Activated CD4-positive, alpha-beta T cell treated with anti-CD3 and anti-CD28 coated beads, Interleukin-2, Interleukin-4, amounts not matched to agents 100 ng/mL and 50 ng/mL, durations not matched to agents 16 hours and 8 hours (primary cell): Measurements from ENCODE around the gene KIAA0319L.
A peak's percentile ranks its signal among the peaks of the same experiment; 100 is the strongest.
"Not testable (repeated sequence)": the region's sequence is repeated elsewhere in the genome, so short reads cannot be mapped to it uniquely, and the experiment has no call there.

ENCODE experiments used
- DNase-seq: peaks from one replicate; pipeline ENCODE4 v3.0.0-alpha.2; 2020; ENCODE audit warnings: low spot score

Gene KIAA0319L

DNA sequence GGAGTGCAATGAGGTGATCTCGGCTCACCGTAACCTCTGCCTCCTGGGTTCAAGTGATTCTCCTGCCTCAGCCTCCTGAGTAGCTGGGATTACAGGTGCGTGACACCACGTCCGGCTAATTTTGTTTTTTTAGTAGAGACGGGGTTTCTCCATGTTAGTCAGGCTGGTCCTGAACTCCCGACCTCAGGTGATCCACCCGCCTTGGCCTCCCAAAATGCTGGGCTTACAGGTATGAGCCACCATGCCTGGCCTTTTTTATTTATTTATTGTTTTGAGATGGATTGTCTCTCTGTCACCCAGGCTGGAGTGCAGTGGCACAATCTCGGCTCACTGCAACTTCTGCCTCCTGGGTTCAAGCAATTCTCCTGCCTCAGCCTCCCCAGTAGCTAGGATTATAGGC lies 24.4 kb upstream of the KIAA0319L start:
- DNase-seq = not testable (repeated sequence)

- DNase-seq = no peak
These were observed 23.8 kb upstream of the KIAA0319L start for GRCh38 chr1:35580949-35581388.

DNA sequence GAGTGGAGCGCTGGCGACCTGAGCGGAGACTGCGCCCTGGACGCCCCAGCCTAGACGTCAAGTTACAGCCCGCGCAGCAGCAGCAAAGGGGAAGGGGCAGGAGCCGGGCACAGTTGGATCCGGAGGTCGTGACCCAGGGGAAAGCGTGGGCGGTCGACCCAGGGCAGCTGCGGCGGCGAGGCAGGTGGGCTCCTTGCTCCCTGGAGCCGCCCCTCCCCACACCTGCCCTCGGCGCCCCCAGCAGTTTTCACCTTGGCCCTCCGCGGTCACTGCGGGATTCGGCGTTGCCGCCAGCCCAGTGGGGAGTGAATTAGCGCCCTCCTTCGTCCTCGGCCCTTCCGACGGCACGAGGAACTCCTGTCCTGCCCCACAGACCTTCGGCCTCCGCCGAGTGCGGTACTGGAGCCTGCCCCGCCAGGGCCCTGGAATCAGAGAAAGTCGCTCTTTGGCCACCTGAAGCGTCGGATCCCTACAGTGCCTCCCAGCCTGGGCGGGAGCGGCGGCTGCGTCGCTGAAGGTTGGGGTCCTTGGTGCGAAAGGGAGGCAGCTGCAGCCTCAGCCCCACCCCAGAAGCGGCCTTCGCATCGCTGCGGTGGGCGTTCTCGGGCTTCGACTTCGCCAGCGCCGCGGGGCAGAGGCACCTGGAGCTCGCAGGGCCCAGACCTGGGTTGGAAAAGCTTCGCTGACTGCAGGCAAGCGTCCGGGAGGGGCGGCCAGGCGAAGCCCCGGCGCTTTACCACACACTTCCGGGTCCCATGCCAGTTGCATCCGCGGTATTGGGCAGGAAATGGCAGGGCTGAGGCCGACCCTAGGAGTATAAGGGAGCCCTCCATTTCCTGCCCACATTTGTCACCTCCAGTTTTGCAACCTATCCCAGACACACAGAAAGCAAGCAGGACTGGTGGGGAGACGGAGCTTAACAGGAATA lies 20.1 kb upstream of the KIAA0319L start:
- DNase-seq = peak; percentile 72

DNA sequence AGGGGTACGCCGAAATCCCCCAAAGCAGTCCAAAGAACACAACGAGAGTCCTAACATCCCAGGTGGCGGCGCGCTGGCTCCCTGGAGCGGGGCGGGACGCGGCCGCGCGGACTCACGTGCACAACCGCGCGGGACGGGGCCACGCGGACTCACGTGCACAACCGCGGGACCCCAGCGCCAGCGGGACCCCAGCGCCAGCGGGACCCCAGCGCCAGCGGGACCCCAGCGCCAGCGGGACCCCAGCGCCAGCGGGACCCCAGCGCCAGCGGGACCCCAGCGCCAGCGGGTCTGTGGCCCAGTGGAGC lies 19.5 kb upstream of the KIAA0319L start:
- DNase-seq = not testable (repeated sequence)

DNA sequence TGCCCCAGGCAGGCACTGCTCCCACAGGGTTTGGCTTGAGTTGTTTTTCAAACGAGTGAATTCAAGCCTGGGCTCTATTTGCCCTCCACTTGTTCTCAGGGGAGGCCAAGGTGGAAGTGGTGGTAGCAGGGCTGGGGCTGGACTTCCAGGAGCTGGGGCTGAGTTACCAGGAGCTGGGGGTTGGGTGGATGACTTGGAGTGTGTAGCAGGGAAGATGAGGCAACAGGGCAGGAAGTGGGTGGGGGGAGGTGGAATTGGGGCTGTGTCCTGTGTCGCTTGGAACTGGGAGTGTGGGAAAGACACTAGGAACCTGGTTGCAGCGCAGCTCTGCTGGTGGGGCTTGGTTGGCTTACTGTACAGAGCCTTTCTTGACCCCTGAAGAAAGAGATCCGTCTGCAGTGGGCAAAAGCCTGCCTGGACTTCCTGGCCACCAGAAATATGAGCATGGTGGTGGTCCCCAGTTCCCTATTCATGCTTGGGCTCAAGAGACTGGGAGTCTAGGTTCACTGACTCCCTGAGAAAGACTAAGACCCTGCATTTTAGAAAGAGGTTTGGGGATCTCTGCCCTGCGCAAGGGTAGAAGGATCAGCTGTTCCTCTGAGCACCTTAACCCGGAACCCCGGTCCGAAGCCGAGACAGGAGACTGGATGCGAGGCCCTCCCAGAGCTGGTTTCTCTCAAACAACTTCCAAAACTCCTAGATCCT lies 19.0 kb upstream of the KIAA0319L start:
- no peak for DNase-seq

GRCh38 chr1:35575416-35575958 lies 18.3 kb upstream of the KIAA0319L start:
- no peak for DNase-seq

DNA sequence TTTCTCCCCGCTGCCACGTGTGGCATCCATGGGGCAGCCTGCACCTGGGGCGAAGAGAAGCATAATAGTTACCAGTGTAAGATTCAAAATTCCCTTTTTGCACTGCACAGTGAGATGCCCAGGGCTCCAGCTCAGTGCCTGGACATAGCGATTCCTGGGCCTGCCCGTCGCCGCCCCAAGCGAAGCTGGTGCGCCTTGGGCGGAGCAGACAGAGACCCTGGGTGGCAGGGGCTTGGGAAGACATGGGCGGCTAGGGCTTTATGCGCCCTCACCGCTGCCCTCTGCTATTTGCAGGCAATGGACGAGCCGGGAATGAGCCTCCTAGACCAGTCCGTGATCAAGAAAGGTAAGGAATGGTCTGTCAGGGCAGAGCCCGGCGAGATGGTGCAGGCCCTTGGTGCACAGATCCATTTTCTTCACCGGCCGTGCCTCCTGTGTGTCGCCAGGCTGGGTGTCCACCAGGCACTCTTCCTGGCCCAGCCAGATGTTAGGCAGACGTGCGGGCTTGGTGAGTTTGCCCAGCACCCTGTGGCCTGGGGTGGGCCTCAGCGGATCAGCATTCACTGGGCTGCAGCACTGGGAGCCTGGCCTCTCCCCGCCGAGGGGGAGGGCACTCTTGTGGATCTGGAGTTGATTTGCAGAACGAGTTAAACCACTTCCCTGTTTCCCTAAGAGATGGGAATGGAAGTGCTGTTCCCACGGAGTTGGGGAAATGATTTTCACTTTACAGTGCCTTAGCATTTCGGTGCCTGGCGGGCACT lies 17.6 kb upstream of the KIAA0319L start:
- no peak for DNase-seq

DNA sequence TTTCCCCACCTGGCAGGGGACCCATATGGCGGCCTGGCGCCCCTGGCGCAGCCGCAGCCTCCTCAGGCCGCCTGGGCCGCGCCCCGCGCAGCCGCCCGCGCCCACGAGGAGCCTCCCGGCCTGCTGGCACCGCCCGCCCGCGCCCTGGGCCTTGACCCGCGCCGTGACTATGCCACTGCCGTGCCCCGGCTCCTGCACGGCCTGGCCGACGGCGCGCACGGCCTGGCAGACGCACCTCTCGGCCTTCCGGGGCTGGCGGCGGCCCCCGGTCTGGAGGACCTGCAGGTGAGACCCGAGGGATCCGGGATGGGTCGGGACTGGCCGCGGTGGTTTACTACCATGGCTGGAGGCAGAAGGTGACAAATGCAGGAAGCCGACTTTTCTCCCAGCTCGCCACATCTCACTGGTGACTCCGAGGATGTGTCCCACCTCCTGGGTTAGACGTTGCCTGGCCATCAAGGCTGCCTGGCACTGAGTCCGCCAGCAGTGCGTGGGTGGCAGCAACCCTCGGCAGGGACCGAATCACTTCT lies 17.0 kb upstream of the KIAA0319L start:
- DNase-seq = no peak

- DNase-seq = no peak
These were observed 16.3 kb upstream of the KIAA0319L start, which contains the start of gene TFAP2E for GRCh38 chr1:35573198-35574124. Gene TFAP2E, plus strand, starts transcription at chr1:35573314. Its CDS starts 264 bp downstream, at chr1:35573578.

- DNase-seq = no peak
These were observed 15.1 kb upstream of the KIAA0319L start for GRCh38 chr1:35572296-35572695.

DNA sequence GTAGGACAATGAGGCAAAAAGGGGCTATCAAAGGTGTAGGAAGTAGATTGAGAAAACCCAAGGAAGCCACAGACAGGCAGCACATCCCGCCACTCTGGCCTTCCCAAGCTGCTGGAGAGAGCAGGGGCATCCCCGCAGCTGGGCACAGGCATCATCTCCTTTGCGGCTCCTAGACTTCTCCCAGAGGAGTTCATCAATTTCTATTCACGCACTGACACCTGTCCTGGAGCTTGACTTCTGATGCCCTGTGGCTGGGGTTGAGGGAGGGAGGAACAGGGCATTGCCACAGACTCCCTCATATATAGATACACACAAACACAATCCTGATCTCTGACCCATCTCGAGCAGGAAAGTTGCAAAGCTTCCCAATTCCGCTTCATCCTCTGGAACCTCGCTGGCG lies 14.1 kb upstream of the KIAA0319L start:
- DNase-seq = no peak

DNA sequence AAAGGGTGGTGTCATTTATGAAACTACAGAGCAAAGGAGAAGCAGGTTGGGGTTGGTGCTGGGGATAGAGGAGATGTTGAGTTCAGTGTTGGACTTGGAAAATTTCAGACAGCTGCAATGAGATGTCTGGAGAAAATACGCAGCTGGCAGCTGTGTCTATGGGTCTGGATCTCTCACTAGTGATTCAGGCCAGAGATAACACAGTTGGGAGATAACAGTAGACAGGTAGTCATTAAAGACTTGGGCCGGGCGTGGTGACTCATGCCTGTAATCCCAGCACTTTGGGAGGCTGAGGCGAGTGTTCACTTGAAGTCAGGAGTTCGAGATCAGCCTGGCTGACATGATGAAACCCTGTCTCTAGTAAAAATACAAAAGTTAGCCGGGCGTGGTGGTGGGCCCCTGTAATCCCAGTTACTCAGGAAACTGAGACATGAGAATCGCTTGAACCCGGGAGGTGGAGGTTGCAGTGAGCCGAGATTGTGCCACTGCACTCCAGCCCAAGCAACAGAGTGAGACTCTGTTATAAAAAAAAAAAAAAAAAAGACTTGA lies 13.5 kb upstream of the KIAA0319L start:
- DNase-seq = no peak

GRCh38 chr1:35569936-35570335 lies 12.7 kb upstream of the KIAA0319L start:
- DNase-seq = no peak

GRCh38 chr1:35568975-35569395 lies 11.8 kb upstream of the KIAA0319L start:
- peak; percentile 69 for DNase-seq

GRCh38 chr1:35567947-35568558 lies 10.8 kb upstream of the KIAA0319L start:
- no peak for DNase-seq

GRCh38 chr1:35565742-35566133 lies 8.5 kb upstream of the KIAA0319L start:
- DNase-seq = no peak

- no peak for DNase-seq
These were observed 7.9 kb upstream of the KIAA0319L start for GRCh38 chr1:35564884-35565741.

- DNase-seq = peak; percentile 84
These were observed 7.1 kb upstream of the KIAA0319L start for GRCh38 chr1:35564037-35564883.
